ENCODE measurements around the gene NBAS.

NBAS gene

GRCh38 chr2:15577071-15577735, 16.1 kb upstream of the NBAS start:
- Histone ChIP-seq H3K18ac (ENCODE audit: low read length) (no peak overlapping the region), H3K79me1 (ENCODE audit: low read length) (no peaks in the 10 kb centered on the region), H3K36me3 (ENCODE audit: control insufficient read depth, insufficient read depth, low read length) (no peaks in the 10 kb centered on the region), H3K27ac (ENCODE audit: low read depth, low read length) (no peak overlapping the region), H2BK5ac (ENCODE audit: low read length) (no peak overlapping the region), H2BK120ac (ENCODE audit: low read depth, low read length) (no peak overlapping the region), H3K4me3 (ENCODE audit: low read length) (no peak overlapping the region), H3K56ac (ENCODE audit: low read length) (no peak overlapping the region), H4K8ac (ENCODE audit: low read depth, low read length) (no peak overlapping the region), H3K4me2 (ENCODE audit: low read length) (no peak overlapping the region), H3K23ac (ENCODE audit: low read length) (no peak overlapping the region), H3K9ac (ENCODE audit: low read length) (no peak overlapping the region), H3K4ac (ENCODE audit: low read depth, low read length) (no peak overlapping the region), H3K27me3 (ENCODE audit: insufficient read depth, low read length, poor library complexity) (no peaks in the 10 kb centered on the region), H4K5ac (ENCODE audit: low read length) (no peak overlapping the region), H2AK5ac (ENCODE audit: low read length) (no peak overlapping the region), H3K4me1 (ENCODE audit: control insufficient read depth, low read depth, low read length) (no peaks in the 10 kb centered on the region), H2BK15ac (replicated peaks; ENCODE audit: low read depth) (no peak overlapping the region), H3K79me2 (ENCODE audit: control insufficient read depth, insufficient read depth, low read length) (no peaks in the 10 kb centered on the region)
- WGBS (ENCODE audit: extremely low coverage, insufficient coverage, low lambda C conversion rate), result 100% methylated on average over 1 of the region's 7 CpGs
- peak; percentile 92 for DNase-seq

- DNase-seq, result no peak
- no peaks in the 10 kb centered on the region for H3K79me1 ChIP-seq (ENCODE audit: low read length)
- H3K9ac ChIP-seq (ENCODE audit: low read length), result no peak overlapping the region
- no peaks in the 10 kb centered on the region for H3K27me3 ChIP-seq (ENCODE audit: insufficient read depth, low read length, poor library complexity)
- WGBS (ENCODE audit: extremely low coverage, insufficient coverage, low lambda C conversion rate), result no CpG with 5 or more reads among the region's 3 CpGs
- H3K23ac ChIP-seq (ENCODE audit: low read length), result no peak overlapping the region
- H4K5ac ChIP-seq (ENCODE audit: low read length), result no peak overlapping the region
- no peak overlapping the region for H2BK15ac ChIP-seq (replicated peaks; ENCODE audit: low read depth)
- no peak overlapping the region for H2BK120ac ChIP-seq (ENCODE audit: low read depth, low read length)
- no peaks in the 10 kb centered on the region for H3K79me2 ChIP-seq (ENCODE audit: control insufficient read depth, insufficient read depth, low read length)
- no peaks in the 10 kb centered on the region for H3K4me1 ChIP-seq (ENCODE audit: control insufficient read depth, low read depth, low read length)
- no peak overlapping the region for H2BK5ac ChIP-seq (ENCODE audit: low read length)
- no peak overlapping the region for H3K18ac ChIP-seq (ENCODE audit: low read length)
- no peak overlapping the region for H3K56ac ChIP-seq (ENCODE audit: low read length)
- H3K4ac ChIP-seq (ENCODE audit: low read depth, low read length), result no peak overlapping the region
- H3K4me2 ChIP-seq (ENCODE audit: low read length), result no peak overlapping the region
- H3K4me3 ChIP-seq (ENCODE audit: low read length), result no peak overlapping the region
- no peaks in the 10 kb centered on the region for H3K36me3 ChIP-seq (ENCODE audit: control insufficient read depth, insufficient read depth, low read length)
- H3K27ac ChIP-seq (ENCODE audit: low read depth, low read length), result no peak overlapping the region
- no peak overlapping the region for H2AK5ac ChIP-seq (ENCODE audit: low read length)
- no peak overlapping the region for H4K8ac ChIP-seq (ENCODE audit: low read depth, low read length)
These were observed 10.6 kb upstream of the NBAS start for GRCh38 chr2:15571729-15572128.

- Histone ChIP-seq H3K36me3 (ENCODE audit: control insufficient read depth, insufficient read depth, low read length) (no peaks in the 10 kb centered on the region), H3K4me2 (ENCODE audit: low read length) (no peak overlapping the region), H3K4me1 (ENCODE audit: control insufficient read depth, low read depth, low read length) (no peaks in the 10 kb centered on the region), H4K8ac (ENCODE audit: low read depth, low read length) (no peak overlapping the region), H3K4ac (ENCODE audit: low read depth, low read length) (no peak overlapping the region), H2AK5ac (ENCODE audit: low read length) (no peak overlapping the region), H3K27me3 (ENCODE audit: insufficient read depth, low read length, poor library complexity) (no peaks in the 10 kb centered on the region), H3K9ac (ENCODE audit: low read length) (no peak overlapping the region), H4K5ac (ENCODE audit: low read length) (no peak overlapping the region), H3K27ac (ENCODE audit: low read depth, low read length) (no peak overlapping the region), H2BK120ac (ENCODE audit: low read depth, low read length) (no peak overlapping the region), H3K79me2 (ENCODE audit: control insufficient read depth, insufficient read depth, low read length) (no peaks in the 10 kb centered on the region), H3K56ac (ENCODE audit: low read length) (no peak overlapping the region), H3K79me1 (ENCODE audit: low read length) (no peaks in the 10 kb centered on the region), H2BK5ac (ENCODE audit: low read length) (no peak overlapping the region), H3K18ac (ENCODE audit: low read length) (no peak overlapping the region), H3K23ac (ENCODE audit: low read length) (no peak overlapping the region), H3K4me3 (ENCODE audit: low read length) (no peak overlapping the region), H2BK15ac (replicated peaks; ENCODE audit: low read depth) (no peak overlapping the region)
- DNase-seq, result no peak
- WGBS (ENCODE audit: extremely low coverage, insufficient coverage, low lambda C conversion rate), result no CpG with 5 or more reads among the region's 5 CpGs
These were observed 9.0 kb upstream of the NBAS start for GRCh38 chr2:15570104-15570503.

- no peaks in the 10 kb centered on the region for H3K27me3 ChIP-seq (ENCODE audit: insufficient read depth, low read length, poor library complexity)
- WGBS (ENCODE audit: extremely low coverage, insufficient coverage, low lambda C conversion rate), result no CpG with 5 or more reads among the region's 12 CpGs
- H3K4ac ChIP-seq (ENCODE audit: low read depth, low read length), result no peak overlapping the region
- H3K4me2 ChIP-seq (ENCODE audit: low read length), result no peak overlapping the region
- H3K4me1 ChIP-seq (ENCODE audit: control insufficient read depth, low read depth, low read length), result no peaks in the 10 kb centered on the region
- H2BK120ac ChIP-seq (ENCODE audit: low read depth, low read length), result no peak overlapping the region
- no peak overlapping the region for H3K27ac ChIP-seq (ENCODE audit: low read depth, low read length)
- H3K23ac ChIP-seq (ENCODE audit: low read length), result no peak overlapping the region
- no peak overlapping the region for H4K8ac ChIP-seq (ENCODE audit: low read depth, low read length)
- H3K79me2 ChIP-seq (ENCODE audit: control insufficient read depth, insufficient read depth, low read length), result no peaks in the 10 kb centered on the region
- H3K18ac ChIP-seq (ENCODE audit: low read length), result no peak overlapping the region
- no peak overlapping the region for H2BK5ac ChIP-seq (ENCODE audit: low read length)
- H2BK15ac ChIP-seq (replicated peaks; ENCODE audit: low read depth), result no peak overlapping the region
- H2AK5ac ChIP-seq (ENCODE audit: low read length), result no peak overlapping the region
- H4K5ac ChIP-seq (ENCODE audit: low read length), result no peak overlapping the region
- H3K79me1 ChIP-seq (ENCODE audit: low read length), result no peaks in the 10 kb centered on the region
- DNase-seq, result no peak
- H3K4me3 ChIP-seq (ENCODE audit: low read length), result no peak overlapping the region
- H3K56ac ChIP-seq (ENCODE audit: low read length), result no peak overlapping the region
- no peaks in the 10 kb centered on the region for H3K36me3 ChIP-seq (ENCODE audit: control insufficient read depth, insufficient read depth, low read length)
- no peak overlapping the region for H3K9ac ChIP-seq (ENCODE audit: low read length)
These were observed 7.7 kb upstream of the NBAS start for GRCh38 chr2:15568874-15569273.

- Histone ChIP-seq H3K79me2 (ENCODE audit: control insufficient read depth, insufficient read depth, low read length) (no peaks in the 10 kb centered on the region), H3K9ac (ENCODE audit: low read length) (no peak overlapping the region), H2BK15ac (replicated peaks; ENCODE audit: low read depth) (no peak overlapping the region), H3K4me3 (ENCODE audit: low read length) (no peak overlapping the region), H3K36me3 (ENCODE audit: control insufficient read depth, insufficient read depth, low read length) (no peaks in the 10 kb centered on the region), H2BK5ac (ENCODE audit: low read length) (no peak overlapping the region), H3K79me1 (ENCODE audit: low read length) (no peaks in the 10 kb centered on the region), H3K23ac (ENCODE audit: low read length) (no peak overlapping the region), H2AK5ac (ENCODE audit: low read length) (no peak overlapping the region), H3K27ac (ENCODE audit: low read depth, low read length) (no peak overlapping the region), H3K4me1 (ENCODE audit: control insufficient read depth, low read depth, low read length) (no peaks in the 10 kb centered on the region), H4K8ac (ENCODE audit: low read depth, low read length) (no peak overlapping the region), H3K18ac (ENCODE audit: low read length) (no peak overlapping the region), H3K56ac (ENCODE audit: low read length) (no peak overlapping the region), H3K4ac (ENCODE audit: low read depth, low read length) (no peak overlapping the region), H4K5ac (ENCODE audit: low read length) (no peak overlapping the region), H3K27me3 (ENCODE audit: insufficient read depth, low read length, poor library complexity) (no peaks in the 10 kb centered on the region), H3K4me2 (ENCODE audit: low read length) (no peak overlapping the region), H2BK120ac (ENCODE audit: low read depth, low read length) (no peak overlapping the region)
- no peak for DNase-seq
- WGBS (ENCODE audit: extremely low coverage, insufficient coverage, low lambda C conversion rate), result no CpG with 5 or more reads among the region's 6 CpGs
These were observed 5.8 kb upstream of the NBAS start for GRCh38 chr2:15566912-15567311.

Measured in mesendoderm (in vitro differentiated cells).